Measurements from ENCODE around the gene ADH5.
"Not testable (repeated sequence)": the region's sequence is repeated elsewhere in the genome, so short reads cannot be mapped to it uniquely, and the experiment has no call there.

ADH5 gene

DNA sequence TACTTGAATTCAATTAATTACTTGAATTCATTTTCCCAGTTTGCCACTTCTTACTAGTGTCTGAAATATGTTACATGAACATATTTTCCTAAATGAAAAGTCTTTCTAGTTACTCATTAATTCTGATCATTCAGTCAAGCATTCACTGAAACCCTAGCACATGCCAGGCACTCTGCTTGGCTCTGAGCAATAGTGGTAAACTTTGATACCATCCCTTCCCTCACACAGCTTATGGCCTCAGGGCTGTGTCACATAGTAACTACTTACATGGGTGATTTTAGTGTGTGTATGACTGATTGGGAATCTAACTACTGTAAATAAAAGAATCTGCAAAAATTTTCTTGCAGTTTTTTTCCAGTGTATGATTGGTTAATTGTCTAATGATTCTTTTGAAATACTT, 60.4 kb downstream of the ADH5 start:
- FAIRE-seq = no peak

DNA sequence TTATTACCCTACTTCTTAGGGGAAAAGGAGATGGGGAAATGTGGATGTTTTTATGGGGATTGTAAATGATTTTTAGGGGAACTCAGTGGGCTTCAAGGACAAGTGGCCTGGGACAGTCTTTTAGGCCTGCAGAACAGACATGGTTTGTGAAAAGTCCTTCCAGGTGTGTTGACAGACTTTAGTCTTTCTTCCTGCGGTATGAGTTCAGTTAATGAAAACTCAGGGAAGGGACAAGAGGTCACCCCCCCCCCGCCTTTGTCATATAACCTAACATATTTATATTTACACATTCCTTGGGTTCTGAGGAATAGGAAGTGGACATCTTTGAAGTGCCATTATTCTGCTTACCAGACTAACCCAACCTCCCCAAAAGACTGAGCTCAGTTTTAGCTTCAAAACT, 61.3 kb downstream of the ADH5 start:
- no peak for FAIRE-seq

DNA sequence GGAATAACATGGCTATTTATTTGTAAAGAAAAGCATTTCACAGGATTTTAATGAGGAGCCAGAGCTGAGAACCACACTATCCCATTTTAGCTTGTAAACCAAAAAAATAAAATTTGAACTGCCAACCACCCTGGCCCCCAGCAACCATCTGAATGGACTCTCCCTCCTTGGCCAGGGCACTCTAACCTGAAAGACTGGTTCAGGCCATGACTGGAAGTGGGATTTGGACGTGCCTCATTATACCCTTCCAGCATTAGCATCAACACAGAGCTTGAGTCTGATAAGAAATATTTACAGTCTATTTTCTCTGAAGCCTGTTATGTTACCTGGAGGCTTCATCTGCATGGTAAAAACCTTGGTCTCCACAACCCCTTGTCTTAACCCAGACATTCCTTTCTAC, 63.1 kb downstream of the ADH5 start:
- FAIRE-seq = no peak

DNA sequence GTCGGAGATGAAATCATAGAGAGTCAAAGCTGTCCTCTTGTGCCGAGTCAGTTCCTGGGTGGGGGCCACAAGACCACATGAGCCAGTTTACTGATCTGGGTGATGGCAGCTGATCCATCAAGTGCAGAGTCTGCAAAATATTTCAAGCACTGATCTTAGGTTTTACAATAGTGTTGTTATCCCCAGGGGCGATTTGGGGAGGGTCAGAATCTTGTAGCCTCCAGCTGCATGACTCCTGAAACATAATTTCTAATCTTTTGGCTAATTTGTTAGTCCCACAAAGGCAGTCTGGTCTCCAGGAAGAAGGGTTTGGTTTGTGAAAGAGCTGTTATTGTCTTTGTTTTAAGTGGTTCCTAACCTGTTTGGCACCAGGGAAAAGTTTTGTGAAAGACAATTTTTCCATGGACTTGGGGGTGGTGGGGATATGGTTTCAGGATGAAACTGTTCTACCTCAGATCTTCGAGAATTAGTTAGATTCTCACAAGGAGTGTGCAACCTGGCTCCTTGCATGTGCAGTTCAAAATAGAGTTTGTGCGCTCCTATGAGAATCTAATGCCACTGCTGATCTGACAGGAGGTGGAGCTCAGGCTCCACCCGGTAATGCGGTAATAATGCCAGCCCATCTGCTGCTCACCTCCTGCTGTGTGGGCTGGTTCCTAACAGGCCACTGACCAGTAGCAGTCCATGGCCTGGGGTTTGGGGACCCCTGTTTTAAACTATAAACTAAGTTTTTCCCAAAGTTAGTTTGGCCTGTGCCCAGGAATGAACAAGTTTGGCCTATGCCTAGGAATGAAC, 63.9 kb downstream of the ADH5 start:
- no peak for FAIRE-seq

DNA sequence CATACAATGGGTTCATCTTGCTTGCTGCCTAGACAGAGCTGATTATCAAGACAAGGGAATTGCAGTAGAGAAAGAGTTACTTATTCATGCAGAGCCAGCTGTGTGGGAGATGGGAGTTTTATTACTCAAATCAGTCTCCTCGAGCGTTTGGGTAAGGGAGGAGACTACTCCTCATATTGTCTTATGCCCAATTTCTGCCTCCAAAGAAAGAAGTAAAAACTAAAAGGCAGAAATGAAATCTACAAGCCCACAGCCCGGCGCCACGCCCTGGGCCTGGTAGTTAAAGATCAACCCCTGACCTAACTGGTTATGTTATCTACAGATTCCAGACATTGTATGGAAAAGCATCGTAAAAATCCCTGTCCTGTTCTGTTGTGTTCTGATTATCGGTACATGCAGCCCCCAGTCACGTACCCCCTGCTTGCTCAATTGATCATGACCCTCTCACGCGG, 64.8 kb downstream of the ADH5 start:
- not testable (repeated sequence) for FAIRE-seq

DNA sequence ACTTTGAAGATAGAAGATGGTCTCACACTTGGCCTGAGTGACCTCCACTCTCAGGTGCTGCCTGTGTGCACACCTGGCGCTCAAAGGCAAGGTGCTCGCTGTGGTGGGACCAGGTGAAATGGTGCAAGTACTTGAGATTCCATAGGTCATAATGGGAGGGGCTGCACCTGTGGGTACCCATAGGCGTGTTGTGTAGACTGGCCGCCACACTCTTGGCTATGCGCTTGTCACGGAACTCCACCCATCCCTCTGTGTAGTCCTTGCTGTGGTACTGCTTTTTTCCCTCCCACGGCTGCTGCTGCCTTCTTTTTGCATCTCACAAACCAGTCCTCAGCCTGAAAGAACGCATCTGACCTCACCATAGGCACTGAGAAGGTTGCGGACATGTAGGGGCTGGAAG, 66.0 kb downstream of the ADH5 start:
- FAIRE-seq = no peak

DNA sequence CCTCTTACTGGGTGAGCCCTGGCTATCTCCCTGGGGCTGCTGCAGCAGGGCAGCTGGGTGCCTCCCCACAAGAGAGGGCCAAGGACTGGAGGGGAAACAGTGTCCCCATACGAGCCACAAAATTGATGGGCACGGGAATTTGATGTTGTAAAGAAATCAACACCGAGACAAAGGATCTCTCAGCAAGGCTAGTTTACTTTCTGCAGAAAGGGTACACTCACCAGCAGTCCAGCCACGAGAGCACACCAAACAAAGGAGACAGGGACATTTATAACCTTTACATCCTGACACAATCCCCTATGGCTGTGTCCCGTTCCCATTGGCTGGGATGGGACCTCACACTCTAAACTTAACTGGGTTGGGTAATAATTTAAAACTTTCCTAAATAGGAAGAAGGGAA, 67.2 kb downstream of the ADH5 start:
- no peak for FAIRE-seq
